ENCODE data around the gene GET4.

DNA sequence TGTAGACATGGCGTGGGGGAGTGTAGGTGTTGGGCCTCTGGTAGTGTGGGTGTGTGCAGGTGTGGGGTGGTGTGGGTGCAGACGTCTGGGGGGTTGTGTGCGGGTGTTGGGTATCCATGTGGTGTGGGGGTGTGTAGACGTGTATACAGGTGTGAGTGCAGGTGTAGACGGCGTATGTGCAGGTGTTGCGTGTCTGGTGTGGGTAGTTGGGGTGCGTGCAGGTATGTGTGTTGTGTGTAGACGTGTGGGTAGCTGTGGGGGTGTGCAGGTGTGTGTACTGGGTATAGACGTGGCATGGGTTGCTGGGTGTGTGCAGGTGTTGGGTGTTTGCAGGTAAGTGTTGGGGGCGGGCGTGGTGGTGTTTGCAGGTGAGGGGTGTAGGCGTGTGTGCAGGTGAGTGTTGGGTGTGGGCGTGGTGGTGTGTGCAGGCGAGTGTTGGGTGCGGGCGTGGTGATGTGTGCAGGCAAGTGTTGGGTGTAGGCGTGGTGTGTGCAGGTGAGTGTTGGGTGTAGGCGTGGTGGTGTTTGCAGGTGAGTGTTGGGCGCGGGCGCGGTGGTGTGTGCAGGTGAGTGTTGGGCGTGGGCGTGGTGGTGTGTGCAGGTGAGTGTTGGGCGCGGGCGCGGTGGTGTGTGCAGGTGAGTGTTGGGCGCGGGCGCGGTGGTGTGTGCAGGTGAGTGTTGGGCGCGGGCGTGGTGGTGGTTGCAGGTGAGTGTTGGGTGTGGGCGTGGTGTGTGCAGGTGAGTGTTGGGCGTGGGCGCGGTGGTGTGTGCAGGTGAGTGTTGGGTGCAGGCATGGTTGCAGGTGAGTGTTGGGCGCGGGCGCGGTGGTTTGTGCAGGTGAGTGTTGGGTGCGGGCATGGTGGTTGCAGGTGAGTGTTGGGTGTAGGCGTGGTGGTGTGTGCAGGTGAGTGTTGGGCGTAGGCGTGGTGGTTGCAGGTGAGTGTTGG is 16.6 kb downstream of the GET4 start:
- no peak for TF ChIP-seq POLR2A (IDR thresholded peaks at IDR 0.05)
- TF ChIP-seq, protein P1, sequence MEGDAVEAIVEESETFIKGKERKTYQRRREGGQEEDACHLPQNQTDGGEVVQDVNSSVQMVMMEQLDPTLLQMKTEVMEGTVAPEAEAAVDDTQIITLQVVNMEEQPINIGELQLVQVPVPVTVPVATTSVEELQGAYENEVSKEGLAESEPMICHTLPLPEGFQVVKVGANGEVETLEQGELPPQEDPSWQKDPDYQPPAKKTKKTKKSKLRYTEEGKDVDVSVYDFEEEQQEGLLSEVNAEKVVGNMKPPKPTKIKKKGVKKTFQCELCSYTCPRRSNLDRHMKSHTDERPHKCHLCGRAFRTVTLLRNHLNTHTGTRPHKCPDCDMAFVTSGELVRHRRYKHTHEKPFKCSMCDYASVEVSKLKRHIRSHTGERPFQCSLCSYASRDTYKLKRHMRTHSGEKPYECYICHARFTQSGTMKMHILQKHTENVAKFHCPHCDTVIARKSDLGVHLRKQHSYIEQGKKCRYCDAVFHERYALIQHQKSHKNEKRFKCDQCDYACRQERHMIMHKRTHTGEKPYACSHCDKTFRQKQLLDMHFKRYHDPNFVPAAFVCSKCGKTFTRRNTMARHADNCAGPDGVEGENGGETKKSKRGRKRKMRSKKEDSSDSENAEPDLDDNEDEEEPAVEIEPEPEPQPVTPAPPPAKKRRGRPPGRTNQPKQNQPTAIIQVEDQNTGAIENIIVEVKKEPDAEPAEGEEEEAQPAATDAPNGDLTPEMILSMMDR (IDR thresholded peaks at IDR 0.05), result no peak

Data from right lobe of liver (tissue), 4 donors.